ENCODE measurements around the gene PLD1.
"Not testable (repeated sequence)": the region's sequence is repeated elsewhere in the genome, so short reads cannot be mapped to it uniquely, and the experiment has no call there.

The PLD1 gene

DNA sequence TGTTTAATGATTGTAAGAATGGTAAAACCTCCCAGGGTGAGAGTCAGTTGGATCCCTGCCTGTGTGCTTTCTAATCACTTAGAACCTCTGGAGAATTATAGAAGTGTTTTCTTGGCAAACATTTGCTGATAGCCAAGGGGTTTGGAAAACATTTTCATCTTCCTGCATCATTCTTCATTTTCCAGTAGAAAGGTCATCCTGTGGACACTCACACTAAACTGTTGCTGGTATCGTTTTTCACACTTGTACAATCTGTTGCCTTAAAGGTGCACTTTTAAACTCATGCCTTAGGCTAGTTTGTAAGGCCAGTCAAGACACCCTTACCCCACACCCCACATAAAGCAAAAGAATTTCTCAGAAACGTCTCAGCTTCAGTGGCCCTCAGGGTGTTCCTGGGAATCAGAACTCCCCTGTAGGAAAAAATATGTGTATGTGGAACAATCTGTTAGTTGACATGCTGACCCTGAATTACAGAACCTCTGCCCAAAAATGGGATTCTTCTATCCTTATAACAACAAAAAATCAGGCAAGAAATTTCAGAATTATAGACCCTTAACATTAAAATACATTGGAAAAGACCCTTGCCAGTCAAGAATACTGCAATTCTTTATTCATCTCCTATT lies 5.8 kb upstream of the PLD1 start:
- DNase-seq (ENCODE audit: low read depth) = no peak

DNA sequence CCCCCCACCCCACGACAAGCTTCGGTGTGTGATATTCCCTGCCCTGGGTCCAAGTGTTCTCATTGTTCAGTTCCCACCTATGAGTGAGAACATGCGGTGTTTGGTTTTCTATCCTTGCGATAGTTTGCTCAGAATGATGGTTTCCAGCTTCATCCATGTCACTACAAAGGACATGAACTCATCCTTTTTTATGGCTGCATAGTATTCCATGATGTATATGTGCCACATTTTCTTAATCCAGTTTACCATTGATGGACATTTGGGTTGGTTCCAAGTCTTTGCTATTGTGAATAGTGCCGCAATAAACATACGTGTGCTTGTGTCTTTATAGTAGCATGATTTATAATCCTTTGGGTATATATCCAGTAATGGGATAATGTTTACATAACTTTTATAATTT lies 4.4 kb upstream of the PLD1 start:
- not testable (repeated sequence) for DNase-seq (ENCODE audit: low read depth)

GRCh38 chr3:171813897-171814460 lies 3.7 kb upstream of the PLD1 start:
- no peak for DNase-seq (ENCODE audit: low read depth)

DNA sequence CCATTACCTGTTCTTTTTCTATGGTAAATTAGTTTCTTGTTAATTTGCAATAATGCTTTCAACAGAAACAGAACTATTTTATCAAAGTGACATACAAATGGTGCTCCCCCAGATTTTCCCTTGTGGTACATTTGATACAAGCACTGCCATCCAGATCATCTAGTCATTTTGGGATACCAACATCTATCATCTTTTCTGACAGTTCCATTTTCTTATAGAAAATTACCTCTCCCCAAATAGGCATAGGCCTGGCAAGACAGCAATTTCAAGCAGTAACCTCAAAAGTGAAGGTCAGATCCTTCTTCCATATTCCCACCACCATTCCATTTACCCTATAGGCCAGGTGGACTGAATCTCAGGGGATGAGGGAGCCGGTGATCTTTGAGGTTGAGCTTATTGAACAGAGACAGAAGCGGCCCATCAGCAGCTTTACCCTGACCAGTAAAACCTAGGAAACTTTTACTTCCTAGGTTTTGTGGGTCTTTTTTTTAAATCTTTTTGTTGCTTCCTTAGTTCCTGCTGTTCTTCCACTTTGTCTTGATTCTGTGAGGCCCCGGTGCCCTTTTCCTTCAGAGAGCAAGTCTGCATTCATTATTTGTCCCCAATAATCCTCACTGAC lies 3.1 kb upstream of the PLD1 start:
- no peak for DNase-seq (ENCODE audit: low read depth)

DNA sequence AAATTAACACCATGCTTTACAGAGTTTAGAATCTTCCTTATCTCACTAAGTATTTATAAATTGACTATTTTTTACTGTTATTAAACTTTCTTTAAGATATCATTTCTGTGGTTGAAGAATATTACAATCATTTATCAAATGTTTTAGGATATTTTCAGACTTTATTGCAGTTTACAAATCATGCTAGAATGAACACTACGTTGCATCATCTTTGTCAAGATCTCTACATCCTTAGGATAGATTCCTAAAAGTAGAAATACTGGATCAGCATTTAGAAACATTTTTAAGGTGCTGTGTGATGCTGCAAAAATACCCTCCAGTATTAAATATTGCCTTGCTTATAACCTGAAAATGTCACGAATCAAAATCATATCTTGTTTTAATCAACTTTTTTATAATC lies 2.5 kb upstream of the PLD1 start:
- DNase-seq (ENCODE audit: low read depth) = no peak

DNA sequence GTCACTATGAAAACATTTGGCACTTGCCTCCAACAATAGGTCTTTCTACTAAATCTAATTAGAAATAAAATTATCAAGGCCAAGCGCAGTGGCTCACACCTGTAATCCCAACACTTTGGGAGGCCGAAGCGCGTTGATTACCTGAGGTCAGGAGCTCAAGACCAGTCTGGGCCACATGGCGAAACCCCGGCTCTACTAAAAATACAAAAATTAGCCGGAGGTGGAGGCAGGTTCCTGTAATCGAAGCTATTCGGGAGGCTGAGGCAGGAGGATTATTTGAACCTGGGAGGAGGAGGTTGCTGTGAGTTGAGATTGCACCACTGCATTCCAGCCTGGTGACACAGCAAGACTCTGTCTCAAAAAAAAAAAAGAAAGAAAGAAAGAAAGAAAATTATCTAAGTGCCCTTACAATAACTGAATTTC lies 1.6 kb upstream of the PLD1 start:
- no peak for DNase-seq (ENCODE audit: low read depth)

DNA sequence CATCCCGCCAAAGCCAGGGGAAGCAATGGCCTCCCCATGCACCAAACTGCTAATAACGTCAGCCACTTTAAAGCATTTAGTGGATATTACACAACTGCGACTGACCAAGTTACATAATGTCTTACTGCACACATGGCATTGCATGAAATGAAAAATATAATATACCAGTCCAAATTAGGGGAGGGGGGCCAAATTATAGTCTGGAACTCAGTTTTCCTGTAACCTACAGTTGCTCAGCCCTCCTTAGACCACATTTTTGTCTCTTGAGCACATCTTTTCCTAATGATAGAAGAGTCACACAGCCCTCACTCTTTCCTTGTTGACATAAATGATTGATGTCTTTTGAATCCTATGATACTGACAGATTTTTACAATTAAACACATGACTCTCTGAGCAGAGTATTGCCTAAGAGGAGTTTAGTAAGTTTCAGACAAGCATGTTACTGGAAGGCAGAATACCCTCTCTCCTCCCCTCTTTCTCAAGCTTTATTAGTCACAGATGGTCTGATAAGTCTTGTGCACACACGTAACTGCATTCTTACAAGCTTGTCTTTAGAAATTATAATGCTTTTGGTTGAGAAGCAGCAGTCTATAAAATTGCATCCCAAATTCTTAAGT lies 1.1 kb upstream of the PLD1 start:
- DNase-seq (ENCODE audit: low read depth) = no peak

- DNase-seq (ENCODE audit: low read depth) = no peak
These were observed 479 bp upstream of the PLD1 start for GRCh38 chr3:171810629-171811294.

DNA sequence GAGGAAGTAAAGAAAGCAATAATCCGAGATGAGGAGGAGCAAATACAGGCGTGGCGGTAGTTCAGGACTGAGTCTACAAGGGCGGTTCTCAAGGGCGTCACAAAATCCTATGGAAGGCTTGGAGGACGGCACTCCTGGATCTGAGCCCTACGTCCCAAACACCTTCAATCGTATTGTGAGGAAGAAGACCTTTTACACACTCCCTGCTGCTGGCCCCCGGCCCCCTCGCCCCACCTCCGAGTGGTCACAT lies 747 bp downstream of the PLD1 start:
- DNase-seq (ENCODE audit: low read depth) = no peak

GRCh38 chr3:171807806-171808205 lies 2.5 kb downstream of the PLD1 start:
- no peak for DNase-seq (ENCODE audit: low read depth)

- no peak for DNase-seq (ENCODE audit: low read depth)
These were observed 3.1 kb downstream of the PLD1 start for GRCh38 chr3:171807129-171807675.

DNA sequence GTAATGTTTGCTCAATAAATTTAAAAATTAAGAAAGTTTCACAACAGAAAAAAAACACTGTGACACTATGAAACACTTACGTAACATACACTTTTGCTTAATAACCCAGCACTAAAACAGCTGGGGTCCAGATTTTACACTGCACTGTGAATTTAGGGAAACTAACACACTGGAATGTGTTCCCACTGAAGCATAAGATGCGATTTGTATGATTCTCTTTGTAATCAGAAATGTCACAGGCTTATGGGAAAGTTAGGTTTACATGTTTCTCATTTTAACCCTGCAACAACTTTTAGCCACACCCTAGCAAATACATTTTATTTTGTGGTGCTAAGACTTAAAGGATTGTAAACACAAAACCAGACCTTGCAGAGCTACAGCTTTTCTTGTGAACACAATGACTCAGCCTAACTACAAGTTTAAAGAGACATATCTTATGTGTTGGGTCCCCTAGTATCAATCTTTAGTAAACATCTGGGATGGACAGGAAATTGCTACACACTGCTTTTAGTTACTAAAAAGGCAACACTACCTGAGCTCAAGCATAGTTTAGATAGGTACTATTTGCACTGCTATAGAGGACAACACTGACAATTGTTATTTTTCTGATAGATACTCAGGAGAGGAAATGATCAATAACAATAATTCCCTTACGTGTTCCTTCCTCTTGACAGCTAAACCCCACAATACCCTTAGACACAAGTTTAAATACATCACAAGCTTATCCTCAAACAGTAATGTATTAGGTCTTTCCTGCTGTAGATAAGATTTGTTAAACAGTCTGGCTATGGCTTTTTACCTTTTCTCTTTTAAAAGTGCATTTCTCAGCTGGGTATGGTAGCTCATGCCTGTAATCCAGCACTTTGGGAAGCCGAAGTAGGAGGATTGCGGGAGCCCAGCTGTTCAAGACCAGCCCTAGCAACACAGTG lies 3.8 kb downstream of the PLD1 start:
- DNase-seq (ENCODE audit: low read depth) = no peak

DNA sequence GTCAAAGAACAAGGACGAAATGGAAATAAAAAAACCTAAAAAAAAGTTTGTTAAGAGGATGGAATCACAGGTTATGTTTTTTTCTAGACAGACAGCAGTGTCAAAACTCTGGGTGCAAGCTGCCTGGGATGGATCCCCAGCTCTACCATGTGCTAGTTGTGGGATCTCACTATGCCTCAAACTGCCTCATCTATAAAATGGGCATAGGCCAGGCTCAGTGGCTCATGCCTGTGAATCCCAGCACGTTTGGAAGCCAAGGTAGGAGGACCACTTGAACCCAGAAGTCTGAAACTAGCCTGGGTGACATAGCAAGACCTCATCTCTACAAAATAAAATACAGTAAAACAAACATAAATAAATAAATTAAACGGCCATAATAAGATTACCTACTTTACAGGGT lies 4.6 kb downstream of the PLD1 start:
- no peak for DNase-seq (ENCODE audit: low read depth)

DNA sequence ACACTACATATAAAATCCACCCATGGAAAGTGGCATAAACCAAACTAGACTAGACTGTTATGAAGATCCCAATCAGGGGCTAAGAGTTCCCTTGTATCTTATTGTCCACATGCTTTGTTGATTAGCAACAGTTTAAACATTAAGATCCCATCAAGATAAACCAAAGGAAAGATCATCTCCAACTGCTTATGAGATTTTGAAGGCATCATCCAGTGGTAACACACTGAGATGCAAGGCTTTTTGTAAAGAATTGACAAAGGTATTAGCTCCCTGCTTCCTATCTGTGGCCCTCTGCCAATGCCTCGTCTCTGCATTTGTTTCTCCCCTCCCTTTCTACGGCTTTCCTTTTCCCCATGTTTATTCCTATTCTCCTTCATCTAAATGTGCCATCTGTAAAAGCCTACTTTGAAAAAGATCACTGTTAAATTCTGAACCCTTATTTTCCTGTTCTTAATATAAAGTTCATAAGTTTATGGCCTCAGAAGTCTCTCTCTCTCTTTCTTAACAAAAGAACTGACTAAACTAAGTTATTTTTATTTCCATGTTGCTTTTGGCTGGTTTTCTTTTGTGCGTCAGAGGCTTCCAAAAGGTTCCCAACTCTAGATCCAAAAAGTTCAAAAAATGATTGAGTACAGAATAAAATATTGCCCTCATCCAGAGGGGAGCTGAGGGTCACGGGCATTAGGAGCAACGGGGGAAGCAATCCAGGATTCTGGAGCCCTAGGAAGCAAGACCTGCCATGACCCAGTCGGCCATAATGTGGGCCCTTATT lies 5.5 kb downstream of the PLD1 start:
- no peak for DNase-seq (ENCODE audit: low read depth)

GRCh38 chr3:171803044-171803443 lies 7.2 kb downstream of the PLD1 start:
- DNase-seq (ENCODE audit: low read depth) = no peak

- no peak for DNase-seq (ENCODE audit: low read depth)
These were observed 7.7 kb downstream of the PLD1 start for GRCh38 chr3:171802590-171802956.

DNA sequence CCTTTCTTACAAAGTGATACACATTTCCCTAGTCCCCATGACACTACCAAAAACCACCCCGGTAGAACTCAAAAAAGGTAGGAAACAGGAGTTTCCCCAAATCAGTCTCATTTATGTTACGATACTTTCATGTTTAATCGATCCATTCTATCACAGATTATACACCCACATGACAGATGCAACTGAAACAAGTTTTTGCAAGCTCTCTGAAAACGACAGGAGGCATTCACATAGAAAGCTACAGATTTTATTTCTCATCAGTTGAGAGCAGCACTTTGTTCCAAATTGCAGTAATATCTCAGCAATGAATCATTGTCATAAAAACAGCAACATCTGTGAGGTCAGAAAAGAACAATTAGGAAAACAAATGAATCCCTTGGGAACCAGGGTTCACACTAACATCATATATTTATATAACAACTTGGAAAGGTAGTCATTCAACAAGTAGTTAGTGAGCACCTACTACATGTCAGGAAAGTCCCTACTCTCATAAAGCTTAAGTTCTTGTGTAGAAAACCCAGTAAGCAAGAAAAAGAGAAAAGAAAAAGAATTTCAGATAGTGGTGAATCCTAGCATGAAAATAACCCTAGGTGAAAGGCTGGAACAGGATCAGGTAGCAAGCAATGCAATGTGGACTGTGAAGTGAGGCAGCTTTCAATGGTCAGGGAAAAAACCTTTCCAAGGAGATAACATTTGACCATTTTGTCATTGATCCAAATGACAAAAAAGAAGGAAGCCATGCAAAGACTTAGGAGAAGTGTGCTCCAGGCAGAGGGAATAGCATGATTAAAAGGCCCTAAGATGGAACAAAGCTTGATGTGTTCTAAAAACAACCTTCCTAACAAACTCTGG lies 8.3 kb downstream of the PLD1 start:
- DNase-seq (ENCODE audit: low read depth) = no peak

DNA sequence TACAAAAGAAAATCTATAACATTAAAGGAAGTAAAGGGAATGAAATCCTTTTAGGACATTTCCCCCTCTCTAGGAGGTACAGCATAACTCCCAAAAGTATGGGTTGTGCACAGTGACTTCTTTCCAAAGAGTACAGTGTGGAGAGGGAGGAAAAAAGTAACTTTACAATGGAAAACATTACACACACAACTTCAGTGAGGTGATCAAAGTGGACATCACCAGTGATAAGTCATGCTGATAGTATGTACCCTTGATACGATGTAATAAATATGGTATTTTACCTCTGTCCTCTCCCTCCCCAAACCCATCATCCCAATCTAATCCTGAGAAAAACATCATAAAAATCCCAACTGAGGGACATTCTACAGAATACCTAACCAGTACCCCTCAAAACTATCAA lies 10.8 kb downstream of the PLD1 start:
- DNase-seq (ENCODE audit: low read depth) = no peak

- no peak for DNase-seq (ENCODE audit: low read depth)
These were observed 12.4 kb downstream of the PLD1 start for GRCh38 chr3:171797873-171798272.

GRCh38 chr3:171797265-171797679 lies 13.0 kb downstream of the PLD1 start:
- DNase-seq (ENCODE audit: low read depth) = no peak

Data from stimulated activated CD4-positive, alpha-beta T cell treated with anti-CD3 and anti-CD28 coated beads, Interleukin-2, amount 100 ng/mL, for 4 hours (primary cell).